Mucosa of descending colon (tissue), 3 donors: Measurements from ENCODE around the gene SPAG16. TPM values are rescaled to one million over a fixed set of nuclear protein-coding genes. Genes with fewer than 3 reads are reported as not detected.

Source experiments
- ATAC-seq: fragments of 200-7000 bp; cut with Tn5 transposase; one replicate; pipeline ENCODE4 v1.9.1; 2020; ENCODE audit warnings: mild to moderate bottlenecking, moderate library complexity
- DNase-seq, 3 donors: peaks; one replicate each; pipeline ENCODE4 v3.0.0-alpha.2; 2020
- H3K36me3 ChIP-seq: fragments of 200-600 bp; one replicate; pipeline ENCODE4 v1.8.0; 2021; ENCODE audit warnings: low read depth, mild to moderate bottlenecking
- H3K4me1 ChIP-seq: fragments of 200-600 bp; one replicate; pipeline ENCODE4 v1.8.0; 2021; ENCODE audit warnings: low read depth, mild to moderate bottlenecking
- H3K4me3 ChIP-seq: fragments of 200-600 bp; one replicate; pipeline ENCODE4 v1.8.0; 2021; ENCODE audit warnings: mild to moderate bottlenecking
- H3K9me3 ChIP-seq: fragments of 200-600 bp; one replicate; pipeline ENCODE4 v1.8.0; 2021; ENCODE audit warnings: mild to moderate bottlenecking
- CTCF ChIP-seq: fragments of 200-600 bp; IDR thresholded peaks from one replicate; pipeline ENCODE4 v1.8.0; 2022; ENCODE audit warnings: antibody characterized with exemption, mild to moderate bottlenecking
- intact Hi-C, 2 donors: fragments of 100-400 bp; cut with DNase I in 1 of 2; cut with micrococcal nuclease in 1 of 2; formaldehyde crosslinking; loops; one replicate each; pipeline versions ENCODE4 v1.11.0 to v1.11.1; 2022; cut with DNase I, micrococcal nuclease
- total RNA-seq, 3 donors: library from RNA; stranded (reverse); fragmentation: NEBNext Ultra II Directional in 2 of 3; extraction: Animal tissue kit (Norgen Biotek cat#: 25700) in 2 of 3; gene quantifications; one replicate each; pipeline versions ENCODE4 v1.2.1 to v1.2.4, GENCODE V29; 2021 to 2023
- donor health status: DM: no; HTN: no; CAD: no; lungs with moderate emphysema.
- donor health status: DM: no; HTN: no; CAD: no.
- donor health status: DM: no; HTN: yes; CAD: no.

The SPAG16 gene
- total RNA-seq, 3 donors from 2014 or later, result 18.1 to 20.3 (median 18.5) TPM

GRCh38 chr2:213834746-213835145 lies 550.5 kb downstream of the SPAG16 start:
- Histone ChIP-seq H3K4me1 (no peaks in the 10 kb centered on the region), H3K9me3 (no peaks in the 10 kb centered on the region), H3K4me3 (no peak overlapping the region), H3K36me3 (no peaks in the 10 kb centered on the region)
- intact Hi-C loops, result no loop called here
- ATAC-seq (no peak), DNase-seq (no peak)
- no peak for TF ChIP-seq CTCF

- ATAC-seq, result no peak
- intact Hi-C loops, result no loop called here
These were observed 562.6 kb downstream of the SPAG16 start for GRCh38 chr2:213846856-213847255.

GRCh38 chr2:213847316-213847715 lies 563.1 kb downstream of the SPAG16 start:
- intact Hi-C loops, result no loop called here
- no peaks in the 10 kb centered on the region for H3K4me1 ChIP-seq
- no peak for TF ChIP-seq CTCF
- H3K36me3 ChIP-seq, result no peaks in the 10 kb centered on the region
- no peaks in the 10 kb centered on the region for H3K9me3 ChIP-seq
- ATAC-seq (no peak), DNase-seq (no peak)
- no peak overlapping the region for H3K4me3 ChIP-seq

More at GRCh38 chr2:213846856-213847255, 562.6 kb downstream of the SPAG16 start:
- no peaks in the 10 kb centered on the region for H3K4me1 ChIP-seq
- H3K4me3 ChIP-seq, result no peak overlapping the region
- no peaks in the 10 kb centered on the region for H3K36me3 ChIP-seq
- no peaks in the 10 kb centered on the region for H3K9me3 ChIP-seq
- TF ChIP-seq CTCF, result no peak
- no peak for DNase-seq

- intact Hi-C loops, result no loop called here
- H3K36me3 ChIP-seq, result no peaks in the 10 kb centered on the region
- no peaks in the 10 kb centered on the region for H3K9me3 ChIP-seq
- no peak overlapping the region for H3K4me3 ChIP-seq
- no peaks in the 10 kb centered on the region for H3K4me1 ChIP-seq
- no peak for TF ChIP-seq CTCF
- ATAC-seq, result no peak
- DNase-seq, result no peak
These were observed 564.4 kb downstream of the SPAG16 start for GRCh38 chr2:213848631-213849030.

- no peaks in the 10 kb centered on the region for H3K4me1 ChIP-seq
- no peak for ATAC-seq
- intact Hi-C loops, result no loop called here
These were observed 577.4 kb downstream of the SPAG16 start for GRCh38 chr2:213861638-213862037.

More at GRCh38 chr2:213861638-213862037, 577.4 kb downstream of the SPAG16 start:
- no peak overlapping the region for H3K4me3 ChIP-seq
- no peaks in the 10 kb centered on the region for H3K9me3 ChIP-seq
- TF ChIP-seq CTCF, result no peak
- no peaks in the 10 kb centered on the region for H3K36me3 ChIP-seq
- no peak for DNase-seq
